ENCODE measurements around the gene RAD18.

- TF ChIP-seq, protein P1, sequence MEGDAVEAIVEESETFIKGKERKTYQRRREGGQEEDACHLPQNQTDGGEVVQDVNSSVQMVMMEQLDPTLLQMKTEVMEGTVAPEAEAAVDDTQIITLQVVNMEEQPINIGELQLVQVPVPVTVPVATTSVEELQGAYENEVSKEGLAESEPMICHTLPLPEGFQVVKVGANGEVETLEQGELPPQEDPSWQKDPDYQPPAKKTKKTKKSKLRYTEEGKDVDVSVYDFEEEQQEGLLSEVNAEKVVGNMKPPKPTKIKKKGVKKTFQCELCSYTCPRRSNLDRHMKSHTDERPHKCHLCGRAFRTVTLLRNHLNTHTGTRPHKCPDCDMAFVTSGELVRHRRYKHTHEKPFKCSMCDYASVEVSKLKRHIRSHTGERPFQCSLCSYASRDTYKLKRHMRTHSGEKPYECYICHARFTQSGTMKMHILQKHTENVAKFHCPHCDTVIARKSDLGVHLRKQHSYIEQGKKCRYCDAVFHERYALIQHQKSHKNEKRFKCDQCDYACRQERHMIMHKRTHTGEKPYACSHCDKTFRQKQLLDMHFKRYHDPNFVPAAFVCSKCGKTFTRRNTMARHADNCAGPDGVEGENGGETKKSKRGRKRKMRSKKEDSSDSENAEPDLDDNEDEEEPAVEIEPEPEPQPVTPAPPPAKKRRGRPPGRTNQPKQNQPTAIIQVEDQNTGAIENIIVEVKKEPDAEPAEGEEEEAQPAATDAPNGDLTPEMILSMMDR (IDR thresholded peaks at IDR 0.05), result peak in 5 of 7 experiments; percentile 95 to 98 (median 97)
- TF ChIP-seq EP300 (IDR thresholded peaks at IDR 0.05), result no peak
- peak in 1 of 3 donors; percentile 14 for TF ChIP-seq POLR2AphosphoS5 (IDR thresholded peaks at IDR 0.05)
Observed at GRCh38 chr3:8970971-8971589, 7.8 kb upstream of the RAD18 start.
